Heart right ventricle (tissue), 16 donors: ENCODE results near the gene STX2. TPM values are rescaled to one million over a fixed set of nuclear protein-coding genes. Genes with fewer than 3 reads are reported as not detected.

Experiments
- ATAC-seq, 8 donors: fragments of 200-7000 bp; cut with Tn5 transposase; one replicate each; pipeline ENCODE4 v1.9.1; 2020; ENCODE audit warnings: mild to moderate bottlenecking in 8 of 8, moderate library complexity in 8 of 8, moderate number of reproducible peaks in 1 of 8
- DNase-seq, 2 donors: peaks; one replicate each; pipeline ENCODE4 v3.0.0-alpha.2; 2020
- H3K27ac ChIP-seq, 10 donors: fragments of 200-600 bp; sonication (generic) in 2 of 10; one replicate each; pipeline versions ENCODE4 v1.5.0 to v1.8.0; 2020 to 2022; ENCODE audit warnings: mild to moderate bottlenecking in 3 of 10
- H3K27me3 ChIP-seq, 7 donors: fragments of 200-600 bp; one replicate each; pipeline ENCODE4 v1.8.0; 2021 to 2022; ENCODE audit warnings: mild to moderate bottlenecking in 2 of 7
- H3K36me3 ChIP-seq, 9 donors: fragments of 200-600 bp; sonication (generic) in 1 of 9; one replicate each; pipeline versions ENCODE4 v1.5.0 to v1.8.0; 2020 to 2022; ENCODE audit warnings: mild to moderate bottlenecking in 2 of 9
- H3K4me1 ChIP-seq, 9 donors: fragments of 200-600 bp; sonication (generic) in 1 of 9; one replicate each; pipeline versions ENCODE4 v1.5.0 to v1.8.0; 2020 to 2022; ENCODE audit warnings: mild to moderate bottlenecking in 4 of 9
- H3K4me3 ChIP-seq, 10 donors: fragments of 200-600 bp; sonication (generic) in 2 of 10; one replicate each; pipeline versions ENCODE4 v1.5.0 to v1.8.0; 2020 to 2022; ENCODE audit warnings: mild to moderate bottlenecking in 7 of 10, moderate library complexity in 2 of 10
- H3K9me3 ChIP-seq, 11 donors: fragments of 200-600 bp in 10 of 11; sonication (generic) in 2 of 11; one replicate each; pipeline versions ENCODE4 v1.5.0 to v1.8.0; 2013 to 2022; ENCODE audit warnings: mild to moderate bottlenecking in 2 of 11, control low read depth in 1 of 11, moderate library complexity in 1 of 11
- WGBS, 2 donors: extraction: QIAGEN DNeasy Blood & Tissue Kit; methylation state at CpG; one replicate each; pipeline ENCODE4 v1.1.7; 2013; ENCODE audit warnings: inconsistent platforms in 1 of 2; 5-methylcytosine and 5-hydroxymethylcytosine counted together
- intact Hi-C, 10 donors: fragments of 100-400 bp; cut with DNase I; formaldehyde crosslinking; loops; one replicate each; pipeline versions ENCODE4 v1.11.1 to v1.14.2; 2022
- polyA plus RNA-seq, 2 donors: library from polyadenylated mRNA; stranded (reverse); fragments of 200-250 nt; gene quantifications; one replicate each; pipeline ENCODE4 v1.2.3, GENCODE V29; 2013
- total RNA-seq, 10 donors: library from RNA; stranded (reverse); fragmentation: NEBNext Ultra II Directional in 3 of 10; extraction: Animal tissue kit (Norgen Biotek cat#: 25700) in 3 of 10; gene quantifications; one replicate each; pipeline versions ENCODE4 v1.2.1 to v1.2.4, GENCODE V29; 2021 to 2023
- TF ChIP-seq, protein P1 (sequence below), 9 donors: fragments of 200-600 bp; sonication (generic) in 2 of 9; IDR thresholded peaks; one replicate each; pipeline versions ENCODE4 v1.5.0 to v1.8.0; 2021 to 2022; ENCODE audit warnings: antibody characterized with exemption in 9 of 9, mild to moderate bottlenecking in 5 of 9, moderate library complexity in 1 of 9
- donor health status: Arrhythmogenic right ventricular cardiomyopathy.
- donor health status: ischemic (EF 13 %, LVEDD 7.1; RV severe dilation, severe dysfunction).
- donor health status: healthy with polysubstance abuse.
- donor health status: DM: no; HTN: yes; CAD: no.
- donor health status: DM: no; HTN: no; CAD: no.
- donor health status: ischemic (EF 25% LVEDD 6.9; RV normal size, moderate dysfunction).
- donor health status: ischemic (EF 25% LVEDD 5.7; RV mildly dilated, moderate dysfunction).
- donor health status: healthy.
- donor health status: DM: yes; HTN: yes; CAD: no.
- donor health status: Ischemic cardiomyopathy.
- donor health status: ischemic (EF 35%, LVEDD 5.7; RV mildly dilated, moderate dysfunction).
- donor health status: nonischemic (EF 11% LVEDD 7.7; RV severe dilation, severe dysfunction).
- donor health status: DM: yes; HTN: yes; CAD: no.
- donor health status: PGD.
- donor health status: ischemic (EF 29% LVEDD 5.4; RV normal size, mild dysfunction).
- donor health status: nonischemic (EF 23%, LVEDD 6.1; RV moderate dilation, normal function).

Gene STX2
- total and polyA plus RNA-seq, 12 donors: 6.0 to 17.0 (median 11.6) TPM

DNA sequence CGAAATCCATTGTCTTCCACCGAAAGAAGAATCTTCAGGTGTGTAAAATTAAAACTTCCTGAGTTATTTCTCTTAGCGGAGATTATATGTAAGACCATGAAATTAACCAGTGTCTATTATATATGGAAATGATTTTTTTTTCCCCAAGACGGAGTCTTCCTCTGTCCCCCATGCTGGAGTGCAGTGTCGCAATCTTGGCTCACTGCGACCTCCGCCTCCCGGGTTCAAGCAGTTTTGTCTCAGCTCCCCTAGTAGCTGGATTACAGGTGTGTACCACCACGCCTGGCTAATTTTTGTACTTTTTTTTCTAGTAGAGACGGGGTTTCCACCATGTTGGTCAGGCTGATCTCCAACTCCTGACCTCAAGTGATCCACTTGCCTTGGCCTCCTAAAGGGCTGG is 35.6 kb upstream of the STX2 start:
- TF ChIP-seq, protein P1, sequence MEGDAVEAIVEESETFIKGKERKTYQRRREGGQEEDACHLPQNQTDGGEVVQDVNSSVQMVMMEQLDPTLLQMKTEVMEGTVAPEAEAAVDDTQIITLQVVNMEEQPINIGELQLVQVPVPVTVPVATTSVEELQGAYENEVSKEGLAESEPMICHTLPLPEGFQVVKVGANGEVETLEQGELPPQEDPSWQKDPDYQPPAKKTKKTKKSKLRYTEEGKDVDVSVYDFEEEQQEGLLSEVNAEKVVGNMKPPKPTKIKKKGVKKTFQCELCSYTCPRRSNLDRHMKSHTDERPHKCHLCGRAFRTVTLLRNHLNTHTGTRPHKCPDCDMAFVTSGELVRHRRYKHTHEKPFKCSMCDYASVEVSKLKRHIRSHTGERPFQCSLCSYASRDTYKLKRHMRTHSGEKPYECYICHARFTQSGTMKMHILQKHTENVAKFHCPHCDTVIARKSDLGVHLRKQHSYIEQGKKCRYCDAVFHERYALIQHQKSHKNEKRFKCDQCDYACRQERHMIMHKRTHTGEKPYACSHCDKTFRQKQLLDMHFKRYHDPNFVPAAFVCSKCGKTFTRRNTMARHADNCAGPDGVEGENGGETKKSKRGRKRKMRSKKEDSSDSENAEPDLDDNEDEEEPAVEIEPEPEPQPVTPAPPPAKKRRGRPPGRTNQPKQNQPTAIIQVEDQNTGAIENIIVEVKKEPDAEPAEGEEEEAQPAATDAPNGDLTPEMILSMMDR (IDR thresholded peaks at IDR 0.05): no peak
- Histone ChIP-seq H3K4me1 (peaks cover 0 to 42% (median 27%) of the 10 kb centered on the region in 9 donors), H3K36me3 (peaks cover 0 to 49% (median 29%) of the 10 kb centered on the region in 9 donors), H3K9me3 (no peaks in the 10 kb centered on the region), H3K27me3 (no peaks in the 10 kb centered on the region), H3K27ac (no peak overlapping the region), H3K4me3 (no peak overlapping the region)
- ATAC-seq: no peak
- WGBS, 2 donors: 95 to 96% methylated on average over 10 of the region's 10 CpGs
- DNase-seq: no peak
- intact Hi-C loops: loop anchor here in 2 of 10 donors (5.0 kb wide), 1 partner anchor 37 kb away; the partner anchor contains the start of gene STX2 (in 2 of the 2)

DNA sequence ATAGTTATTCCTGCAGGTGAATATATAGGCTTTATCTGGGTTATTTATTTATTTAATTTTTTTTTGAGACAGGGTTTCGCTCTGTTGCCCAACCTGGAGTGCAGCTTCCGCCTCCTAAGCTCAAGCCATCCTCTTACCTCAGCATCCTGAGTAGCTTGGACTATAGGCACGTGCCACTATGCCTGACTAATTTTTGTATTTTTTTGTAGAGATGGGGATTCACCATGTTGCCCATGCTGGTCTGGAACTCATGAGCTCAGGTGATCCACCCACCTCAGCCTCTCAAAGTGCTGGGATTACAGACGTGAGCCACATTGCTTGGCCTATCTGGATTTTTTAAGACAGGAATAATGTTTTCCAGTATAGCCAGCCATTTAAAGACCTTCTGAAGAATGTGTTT is 34.8 kb upstream of the STX2 start:
- Histone ChIP-seq H3K27ac (peak overlapping the region in 1 of 10 donors; percentile 91), H3K4me3 (peak overlapping the region in 2 of 10 donors; percentile 78 to 89), H3K9me3 (no peaks in the 10 kb centered on the region), H3K4me1 (peaks cover 0 to 42% (median 27%) of the 10 kb centered on the region in 9 donors), H3K36me3 (peaks cover 0 to 49% (median 29%) of the 10 kb centered on the region in 9 donors), H3K27me3 (no peaks in the 10 kb centered on the region)
- WGBS, 2 donors: 91 to 92% methylated on average over 4 of the region's 4 CpGs
- DNase-seq: no peak
- TF ChIP-seq, protein P1 (IDR thresholded peaks at IDR 0.05): no peak
- intact Hi-C loops: loop anchor here in 2 of 10 donors (5.0 kb wide), 1 partner anchor 37 kb away; the partner anchor contains the start of gene STX2 (in 2 of the 2)
- no peak for ATAC-seq

DNA sequence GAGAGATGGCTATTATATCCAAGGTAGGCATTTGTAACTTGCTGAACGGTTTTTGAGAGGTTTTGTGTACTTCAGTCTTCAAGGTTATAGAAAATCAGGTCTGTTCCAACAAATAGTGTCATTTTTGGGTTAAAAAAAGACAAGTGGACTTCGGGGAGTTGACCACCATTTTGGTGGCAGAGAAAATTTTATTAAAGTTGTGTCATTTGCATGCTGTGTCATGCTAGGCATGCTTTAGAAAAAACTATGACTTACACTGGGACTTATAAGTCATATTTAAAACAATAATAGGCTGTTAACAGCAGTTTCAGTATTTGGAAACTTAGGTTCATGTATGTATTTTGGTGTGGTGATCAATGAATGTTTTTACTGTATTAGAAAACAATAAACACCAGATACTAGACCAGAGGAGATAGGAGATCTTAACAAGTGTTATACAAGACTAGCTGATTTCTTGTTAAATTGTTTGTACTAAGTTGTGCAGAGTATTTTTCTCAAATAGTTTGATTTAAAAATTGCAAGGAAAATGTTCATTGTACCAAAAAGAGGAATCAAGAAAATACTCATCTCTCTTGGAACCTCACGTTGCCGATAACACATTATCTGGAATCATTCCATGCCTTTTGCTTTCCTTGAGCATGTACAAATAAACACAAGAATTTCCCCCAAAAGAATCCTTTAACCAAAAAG is 34.2 kb upstream of the STX2 start:
- DNase-seq: no peak
- Histone ChIP-seq H3K4me3 (peak overlapping the region; percentile 66 to 89 (median 78)), H3K36me3 (peaks cover 0 to 49% (median 29%) of the 10 kb centered on the region in 9 donors), H3K27me3 (no peaks in the 10 kb centered on the region), H3K27ac (peak overlapping the region in 1 of 10 donors; percentile 91), H3K4me1 (peaks cover 0 to 42% (median 27%) of the 10 kb centered on the region in 9 donors), H3K9me3 (no peaks in the 10 kb centered on the region)
- intact Hi-C loops: loop anchor here in 2 of 10 donors (5.0 kb wide), 1 partner anchor 36 kb away; the partner anchor contains the start of gene STX2 (in 2 of the 2)
- 54 to 58% methylated on average over 4 of the region's 4 CpGs for WGBS, 2 donors
- TF ChIP-seq, protein P1 (IDR thresholded peaks at IDR 0.05): no peak
- no peak for ATAC-seq

DNA sequence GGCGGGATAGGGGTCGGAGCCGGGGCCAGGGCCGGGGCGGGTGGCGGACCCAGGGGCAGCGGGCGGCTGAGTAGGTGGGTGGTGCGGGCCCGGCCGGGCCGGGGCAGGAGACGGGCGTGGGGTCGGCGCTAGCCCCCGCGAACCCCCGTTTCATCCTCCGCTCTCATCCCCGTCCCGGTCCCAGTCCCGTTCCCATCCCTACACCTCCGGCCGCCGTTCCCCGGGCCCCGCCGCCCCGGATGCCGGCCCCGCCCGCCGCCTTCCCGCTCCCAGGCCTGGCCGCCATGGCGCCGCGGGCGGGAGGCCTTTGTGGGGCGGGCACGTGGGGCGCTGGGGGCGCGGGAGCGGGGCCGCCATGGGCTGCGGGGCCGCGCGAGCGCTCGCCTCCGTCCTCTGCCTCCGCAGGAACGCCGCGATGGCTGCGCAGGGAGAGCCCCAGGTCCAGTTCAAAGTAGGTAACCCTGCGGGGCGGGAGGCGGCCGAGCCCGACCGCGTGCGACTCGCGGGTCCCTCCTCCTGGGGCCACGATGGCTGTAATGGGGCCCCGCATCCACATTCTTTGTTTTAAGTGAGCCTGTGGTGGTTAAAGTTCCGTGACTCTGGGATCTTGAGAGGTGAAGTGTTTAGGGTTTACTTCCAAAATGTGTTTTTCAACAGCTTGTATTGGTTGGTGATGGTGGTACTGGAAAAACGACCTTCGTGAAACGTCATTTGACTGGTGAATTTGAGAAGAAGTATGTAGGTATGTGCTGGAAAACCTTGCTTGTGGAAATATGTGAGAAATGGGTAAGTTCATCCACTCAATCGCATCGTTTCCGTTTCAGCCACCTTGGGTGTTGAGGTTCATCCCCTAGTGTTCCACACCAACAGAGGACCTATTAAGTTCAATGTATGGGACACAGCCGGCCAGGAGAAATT is 33.4 kb upstream of the STX2 start:
- intact Hi-C loops: loop anchor here in 2 of 10 donors (5.0 kb wide), 1 partner anchor 35 kb away; the partner anchor contains the start of gene STX2 (in 2 of the 2)
- DNase-seq: peak in 1 of 2 donors; percentile 45
- WGBS, 2 donors: 2% methylated on average over 57 to 79 of the region's 79 CpGs

More for the DNA sequence above, 33.4 kb upstream of the STX2 start:
- Histone ChIP-seq H3K27me3 (no peaks in the 10 kb centered on the region), H3K36me3 (peaks cover 0 to 47% (median 29%) of the 10 kb centered on the region in 9 donors), H3K4me1 (peaks cover 0 to 42% (median 27%) of the 10 kb centered on the region in 9 donors), H3K27ac (peak overlapping the region; percentile 35 to 93 (median 87)), H3K9me3 (peaks cover 0 to 5% (median 0%) of the 10 kb centered on the region in 11 donors), H3K4me3 (peak overlapping the region; percentile 66 to 89 (median 78))
- peak in 7 of 8 donors; percentile 8 to 49 (median 30) for ATAC-seq
- TF ChIP-seq, protein P1 (IDR thresholded peaks at IDR 0.05): no peak
